ENCODE results near the gene SULT1A2.

DNA sequence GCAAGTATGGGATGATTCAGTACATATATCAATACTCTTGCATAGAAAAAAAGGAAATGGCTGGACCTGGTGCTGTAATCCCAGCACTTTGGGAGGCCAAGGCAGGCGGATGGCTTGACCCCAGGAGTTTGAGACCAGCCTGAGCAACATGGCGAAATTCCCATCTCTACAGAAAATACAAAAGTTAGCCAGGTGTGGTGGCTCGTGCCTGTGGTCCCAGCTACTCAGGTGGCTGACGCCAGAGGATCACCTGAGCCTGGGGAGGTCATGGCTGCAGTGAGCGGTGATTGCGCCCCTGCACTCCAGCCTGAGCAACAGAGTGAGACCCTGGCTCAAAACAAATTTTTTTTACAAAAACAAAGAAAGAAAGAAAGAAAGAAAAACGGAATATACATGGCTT lies 50.2 kb downstream of the SULT1A2 start:
- TF ChIP-seq, protein P1, sequence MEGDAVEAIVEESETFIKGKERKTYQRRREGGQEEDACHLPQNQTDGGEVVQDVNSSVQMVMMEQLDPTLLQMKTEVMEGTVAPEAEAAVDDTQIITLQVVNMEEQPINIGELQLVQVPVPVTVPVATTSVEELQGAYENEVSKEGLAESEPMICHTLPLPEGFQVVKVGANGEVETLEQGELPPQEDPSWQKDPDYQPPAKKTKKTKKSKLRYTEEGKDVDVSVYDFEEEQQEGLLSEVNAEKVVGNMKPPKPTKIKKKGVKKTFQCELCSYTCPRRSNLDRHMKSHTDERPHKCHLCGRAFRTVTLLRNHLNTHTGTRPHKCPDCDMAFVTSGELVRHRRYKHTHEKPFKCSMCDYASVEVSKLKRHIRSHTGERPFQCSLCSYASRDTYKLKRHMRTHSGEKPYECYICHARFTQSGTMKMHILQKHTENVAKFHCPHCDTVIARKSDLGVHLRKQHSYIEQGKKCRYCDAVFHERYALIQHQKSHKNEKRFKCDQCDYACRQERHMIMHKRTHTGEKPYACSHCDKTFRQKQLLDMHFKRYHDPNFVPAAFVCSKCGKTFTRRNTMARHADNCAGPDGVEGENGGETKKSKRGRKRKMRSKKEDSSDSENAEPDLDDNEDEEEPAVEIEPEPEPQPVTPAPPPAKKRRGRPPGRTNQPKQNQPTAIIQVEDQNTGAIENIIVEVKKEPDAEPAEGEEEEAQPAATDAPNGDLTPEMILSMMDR (IDR thresholded peaks at IDR 0.05; ENCODE audit: low read length), result no peak
- no peak for TF ChIP-seq EZH2 (IDR thresholded peaks at IDR 0.05; ENCODE audit: borderline replicate concordance, low read length)

All from OCI-LY1 (cell line).